GM19467 (cell line): ENCODE measurements around the gene GNAQ.

Experiments
- ATAC-seq: cut with Tn5 transposase; IDR thresholded peaks from one replicate; pipeline ENCODE4 v1.9.1; 2021; ENCODE audit warnings: mild to moderate bottlenecking, moderate library complexity; ENCODE audit not compliant: unreplicated experiment

GNAQ gene

DNA sequence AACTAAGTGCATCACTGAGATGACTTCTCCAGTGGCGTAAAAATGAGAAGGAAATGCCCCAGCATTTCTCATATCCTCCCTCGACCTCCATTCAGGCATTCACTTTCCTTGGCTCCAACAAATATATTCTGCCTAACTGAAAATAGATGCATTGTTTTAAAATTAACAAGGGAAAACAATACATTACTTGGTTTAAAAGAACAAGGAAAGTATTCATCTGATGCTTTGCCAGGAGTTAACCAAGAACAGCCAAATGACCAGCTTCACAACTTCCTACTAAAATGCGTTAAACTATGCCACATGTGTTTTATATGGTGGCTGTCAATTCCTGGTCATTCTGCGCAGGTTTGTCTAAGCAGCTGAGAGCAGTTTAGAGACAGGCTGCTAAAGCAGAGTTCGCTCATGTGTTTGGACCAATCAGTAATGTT, 121.4 kb downstream of the GNAQ start:
- no peak for ATAC-seq

DNA sequence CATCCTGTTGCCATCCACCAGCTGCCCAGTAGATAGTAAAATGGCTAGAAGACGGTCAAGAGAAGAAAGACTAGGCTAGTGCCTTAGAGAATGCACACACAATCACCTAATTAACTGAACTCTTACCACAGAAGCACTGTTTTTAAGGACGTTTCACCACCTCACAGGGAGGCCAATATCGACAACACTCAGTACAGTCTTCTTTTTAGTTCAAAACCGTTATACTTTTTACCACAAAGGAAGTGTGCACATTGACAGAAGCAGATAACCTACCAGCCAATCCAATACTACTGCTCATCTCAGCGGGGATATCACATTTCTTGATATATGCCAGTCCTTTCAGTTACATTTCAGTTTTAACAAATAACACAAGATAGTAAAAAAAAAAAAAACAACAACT, 122.3 kb downstream of the GNAQ start:
- ATAC-seq: no peak

DNA sequence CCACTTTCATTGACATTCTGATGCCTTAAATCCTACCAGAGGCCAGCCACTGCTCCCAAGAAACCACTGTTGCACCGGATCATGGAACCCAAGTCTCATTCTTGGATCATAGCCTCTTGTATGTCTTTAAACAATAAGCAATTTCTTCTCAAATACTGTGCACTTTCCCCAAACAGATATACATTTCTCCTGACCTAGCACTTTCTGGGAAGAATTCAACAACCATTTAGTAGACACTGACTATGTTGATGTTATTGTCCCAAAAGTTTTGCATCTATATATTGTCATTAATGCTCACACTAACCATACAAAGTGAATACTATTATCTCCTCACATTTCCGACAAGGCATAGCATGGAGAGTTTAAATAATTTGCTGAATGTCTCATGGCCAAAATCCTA, 123.3 kb downstream of the GNAQ start:
- no peak for ATAC-seq

- ATAC-seq: no peak
Measured at GRCh38 chr9:77907585-77907984, 124.0 kb downstream of the GNAQ start.

DNA sequence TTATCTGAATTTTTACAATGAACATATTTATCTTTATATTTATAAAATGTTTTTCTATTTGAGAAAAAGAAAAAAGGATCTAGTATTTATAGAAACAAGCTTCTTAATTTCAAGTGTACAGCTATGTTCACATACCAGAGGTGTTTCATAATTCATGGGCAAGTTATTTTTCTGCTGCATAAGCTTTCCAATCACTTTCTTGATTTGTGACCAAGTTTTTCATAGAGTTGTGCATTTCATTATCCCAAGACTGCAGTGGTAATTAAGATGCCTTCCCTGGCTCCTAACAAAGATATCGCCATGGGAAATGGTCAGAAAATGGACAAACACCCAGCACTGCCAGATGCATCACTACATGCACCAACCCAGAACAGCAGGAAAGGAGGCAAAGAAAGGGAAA, 124.6 kb downstream of the GNAQ start:
- no peak for ATAC-seq

DNA sequence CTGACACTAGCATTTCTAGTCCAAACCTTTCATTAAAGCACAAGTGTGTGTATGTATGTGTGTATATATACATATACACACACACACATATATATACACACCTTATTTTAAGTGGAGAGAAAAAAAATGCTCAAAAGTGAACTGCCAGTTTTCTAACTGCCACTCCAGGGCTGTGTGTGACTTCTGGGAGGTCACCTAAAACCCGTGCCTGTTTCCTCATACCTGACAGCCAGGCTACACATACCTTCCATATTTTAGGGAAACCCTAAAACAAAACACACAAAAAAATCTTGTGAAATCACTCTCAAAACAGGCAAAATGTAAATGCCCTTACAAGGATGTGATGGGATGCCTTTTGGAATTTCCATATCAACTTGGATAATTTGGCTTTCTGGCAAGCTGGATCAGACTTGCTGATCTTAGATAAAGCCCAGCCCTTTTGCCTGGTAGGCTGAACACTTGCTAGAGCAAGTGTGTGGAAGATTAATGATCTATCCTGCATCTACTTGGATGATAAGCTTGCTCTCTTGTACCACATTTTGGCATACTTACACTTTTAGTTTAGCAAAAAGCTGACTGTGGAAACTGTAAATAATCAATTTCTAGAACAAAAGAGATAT, 127.8 kb downstream of the GNAQ start:
- ATAC-seq: no peak

DNA sequence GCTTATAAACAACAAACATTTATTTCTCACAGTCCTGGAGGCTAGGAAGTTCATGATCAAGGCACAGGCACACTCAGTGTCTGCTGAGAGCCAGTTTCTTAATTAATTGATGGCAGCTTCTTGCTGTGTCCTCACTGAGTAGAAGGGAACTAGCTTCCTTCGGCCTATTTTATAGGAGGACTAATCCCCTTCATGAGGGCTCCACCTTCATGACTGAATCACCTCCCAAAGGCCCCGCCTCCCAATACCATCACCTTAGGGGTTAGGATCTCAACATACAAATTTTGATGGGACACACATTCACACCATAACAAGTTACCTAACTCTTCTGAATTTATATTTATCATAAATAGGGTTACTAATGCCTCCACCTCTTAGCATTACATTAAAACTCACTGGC, 129.8 kb downstream of the GNAQ start:
- ATAC-seq: no peak

DNA sequence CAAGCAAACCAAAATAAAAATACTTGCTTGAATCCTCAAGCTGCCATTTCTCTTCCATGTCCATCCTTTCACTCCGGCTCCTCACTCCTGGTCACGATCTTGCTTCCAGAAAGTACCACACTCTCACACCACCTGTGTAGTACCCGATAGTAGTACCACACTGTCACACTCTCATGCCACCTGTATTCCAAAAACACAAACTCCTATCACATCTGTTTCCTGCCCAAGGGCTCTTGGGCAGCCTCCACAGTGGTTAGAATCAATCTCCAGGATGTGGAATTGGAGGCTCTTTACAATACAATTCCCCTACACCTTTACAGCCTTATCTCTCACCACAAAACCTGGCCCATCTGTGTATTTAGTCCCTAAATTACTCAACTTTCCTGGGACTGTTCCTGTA, 130.6 kb downstream of the GNAQ start:
- ATAC-seq: no peak

- no peak for ATAC-seq
Measured at GRCh38 chr9:77899679-77900354, 131.8 kb downstream of the GNAQ start.

DNA sequence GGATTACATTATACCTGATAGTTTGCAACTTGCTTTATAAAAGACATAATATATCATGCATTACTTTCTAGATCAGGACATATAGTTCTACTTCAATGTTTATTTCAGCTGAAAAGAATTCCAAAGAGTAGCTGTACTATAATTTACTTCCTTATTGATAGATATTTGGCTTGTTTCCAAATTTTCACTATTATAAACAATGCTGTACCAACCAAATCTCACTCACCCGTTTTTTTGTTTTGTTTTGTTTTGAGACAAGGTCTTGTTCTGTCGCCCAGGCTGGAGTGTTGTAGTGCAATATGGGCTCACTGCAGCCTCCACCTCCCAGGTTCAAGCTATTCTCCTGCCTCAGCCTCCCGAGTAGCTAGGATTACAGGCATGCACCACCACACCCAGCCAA, 132.7 kb downstream of the GNAQ start:
- ATAC-seq: no peak

DNA sequence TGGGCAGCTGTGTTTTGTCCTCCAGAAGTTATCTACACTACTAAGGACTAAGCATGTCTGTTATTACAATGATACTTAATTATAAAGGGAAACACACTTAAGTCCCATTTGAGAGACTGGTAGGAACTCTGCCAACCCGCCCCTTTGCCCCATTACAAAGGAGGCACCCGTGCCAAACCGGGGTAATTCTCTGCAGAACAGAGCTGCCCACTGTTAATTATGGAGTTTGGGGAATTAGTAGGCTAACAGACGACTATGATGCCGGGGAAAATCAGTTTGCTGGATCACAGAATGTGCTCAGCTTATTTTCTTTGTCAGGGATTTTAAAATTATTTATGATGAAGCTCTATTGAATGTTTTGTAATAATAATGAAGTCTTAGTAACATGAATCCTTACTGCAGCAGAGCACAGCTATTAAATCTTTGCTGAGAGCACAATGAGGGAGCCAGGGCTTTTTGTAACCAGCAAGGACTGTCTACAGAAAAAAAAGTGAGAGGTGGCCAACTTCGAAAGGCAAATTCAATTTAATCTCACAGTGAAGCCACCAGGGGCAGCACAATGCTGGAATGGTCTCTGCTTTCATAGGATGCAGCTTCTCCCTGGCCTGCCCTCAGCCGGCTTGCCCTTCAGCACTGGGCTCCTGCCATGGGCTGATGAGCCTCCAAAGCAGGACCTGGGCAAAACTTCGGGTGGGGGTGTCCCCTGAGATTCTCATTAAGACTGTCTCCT, 134.5 kb downstream of the GNAQ start:
- ATAC-seq: no peak

GRCh38 chr9:77896269-77896937, 135.2 kb downstream of the GNAQ start:
- ATAC-seq: no peak

DNA sequence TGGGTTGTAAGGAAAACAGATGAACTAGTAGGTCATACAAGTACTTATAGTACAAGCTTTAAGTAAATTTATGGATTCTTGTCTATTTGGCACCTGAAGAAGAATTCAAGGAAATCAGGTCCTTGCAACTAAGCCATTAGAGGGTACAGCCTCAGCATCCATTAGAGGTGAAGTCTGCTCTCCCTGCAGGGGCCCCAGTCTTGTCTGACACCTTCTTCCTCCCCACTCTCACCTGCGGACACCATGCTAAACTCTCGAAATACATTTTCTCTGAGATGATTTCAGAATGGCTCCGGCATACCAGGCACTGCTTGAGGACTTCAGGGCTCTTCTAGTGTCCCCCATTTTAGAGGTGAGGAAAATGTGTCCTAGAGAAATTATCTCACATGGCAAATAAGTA, 137.9 kb downstream of the GNAQ start:
- no peak for ATAC-seq

DNA sequence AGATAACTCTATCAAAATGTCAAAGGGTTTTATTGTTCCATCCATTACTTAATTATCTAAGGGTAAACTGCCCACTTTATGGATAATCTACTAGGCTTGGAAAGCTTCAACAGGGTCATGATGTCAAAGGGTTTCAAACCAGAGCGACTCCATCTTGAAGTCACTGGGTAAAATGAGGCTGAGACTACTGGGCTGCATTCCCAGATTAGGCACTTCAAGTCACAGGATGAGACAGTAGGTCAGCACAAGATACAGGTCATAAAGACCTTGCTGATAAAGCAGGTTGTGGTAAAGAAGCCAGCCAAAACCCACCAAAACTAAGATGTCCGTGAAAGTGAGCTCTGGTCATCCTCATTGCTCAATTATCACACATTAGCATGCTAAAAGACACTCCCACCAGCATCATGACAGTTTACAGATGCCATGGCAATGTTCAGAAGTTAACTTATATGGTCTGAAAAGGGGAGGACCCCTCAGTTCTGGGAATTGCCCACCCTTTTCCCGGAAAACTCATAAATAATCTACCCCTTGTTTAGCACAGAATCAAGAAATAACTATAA, 138.6 kb downstream of the GNAQ start:
- ATAC-seq: no peak

DNA sequence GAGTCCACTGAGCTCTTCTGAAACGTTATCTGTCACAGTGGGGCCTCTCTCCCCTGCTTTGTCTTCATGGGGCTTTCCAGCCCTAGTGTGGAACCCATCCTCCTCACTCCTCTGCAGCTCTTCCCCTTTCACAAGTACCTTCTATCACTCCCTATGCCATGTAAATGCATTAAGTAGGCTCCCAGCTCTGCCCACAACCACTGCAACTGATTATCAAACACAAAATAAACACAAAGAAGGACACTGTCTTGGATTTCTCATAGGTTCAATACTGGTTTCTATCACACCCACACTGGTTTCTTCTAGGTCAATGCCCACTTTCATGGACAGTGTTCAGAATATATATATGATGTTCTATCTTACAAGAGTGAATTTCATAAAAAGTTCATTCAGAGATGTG, 139.4 kb downstream of the GNAQ start:
- no peak for ATAC-seq

DNA sequence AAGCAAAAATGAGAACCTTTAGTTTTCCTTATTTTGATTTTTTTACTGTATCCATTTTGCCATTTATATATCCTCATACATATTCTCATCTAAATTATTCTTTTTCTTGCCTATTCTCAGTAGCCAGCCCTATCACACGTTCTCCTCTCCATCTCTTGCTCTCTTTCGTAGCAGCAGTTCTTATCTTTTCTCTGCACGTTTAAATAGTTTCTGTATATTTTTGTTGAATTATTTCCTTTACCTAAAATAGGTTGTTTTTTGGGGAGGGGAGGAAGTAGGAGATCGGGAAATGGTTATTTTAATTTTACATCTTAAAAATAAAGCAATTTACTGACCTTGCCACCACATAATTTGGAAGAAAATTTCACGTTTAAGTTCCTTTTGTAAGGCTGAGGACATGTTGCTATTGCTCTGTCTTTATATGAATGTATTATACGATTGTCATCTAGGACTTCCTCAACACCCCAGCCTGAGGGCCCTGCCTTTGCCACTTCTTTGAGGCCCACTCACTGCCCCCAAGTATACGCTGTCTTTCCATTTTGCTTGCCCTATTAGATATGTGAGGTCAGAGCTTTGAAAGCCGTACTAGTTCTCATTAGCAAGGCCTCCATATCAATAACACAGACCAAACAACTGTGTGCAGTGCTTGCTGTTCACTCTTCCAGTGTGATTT, 140.3 kb downstream of the GNAQ start:
- ATAC-seq: no peak

DNA sequence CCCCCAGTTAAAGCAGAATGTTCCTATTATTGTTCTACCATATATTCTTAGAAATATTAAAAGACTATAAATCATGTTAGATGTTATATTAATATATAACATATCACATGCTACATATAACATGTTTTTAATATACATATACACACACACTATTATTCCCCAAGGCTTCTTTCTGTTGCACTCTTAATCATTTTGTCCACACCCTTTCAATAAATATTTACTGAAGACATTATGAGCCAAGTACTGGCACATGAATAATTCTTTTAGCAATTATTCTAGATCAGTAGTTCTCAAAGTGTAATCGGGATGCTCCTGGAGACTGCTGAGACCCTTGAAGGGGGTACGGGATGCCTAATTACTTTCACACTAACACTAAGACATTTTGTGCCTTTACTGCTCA, 143.9 kb downstream of the GNAQ start:
- ATAC-seq: no peak

DNA sequence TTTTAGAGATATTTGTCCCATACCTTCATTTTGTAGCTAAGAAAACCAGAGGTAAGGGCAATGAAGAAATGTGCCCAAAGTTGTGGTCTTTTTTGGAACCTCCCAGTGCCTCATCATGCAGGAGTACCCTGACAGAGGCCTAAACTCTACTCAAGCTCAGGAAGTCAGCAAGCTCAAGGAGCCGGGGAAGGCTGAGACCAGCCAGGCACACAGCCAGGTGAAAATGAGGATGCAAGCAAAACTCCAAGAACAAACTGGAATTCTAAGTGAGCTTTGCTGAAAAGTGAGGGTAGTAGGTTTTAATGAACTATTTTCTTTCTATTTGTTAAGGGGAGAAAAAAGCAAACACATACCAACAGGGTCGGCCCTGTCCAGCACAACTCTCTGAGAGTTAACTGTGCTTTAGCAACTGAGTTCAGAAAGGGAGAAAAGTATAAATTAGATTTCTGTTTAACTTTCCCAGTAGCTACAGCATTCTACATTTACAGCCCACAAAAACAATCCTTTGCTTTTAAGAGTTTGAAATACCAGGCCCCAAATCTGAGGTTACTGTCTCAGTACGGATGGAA, 146.4 kb downstream of the GNAQ start:
- no peak for ATAC-seq

- ATAC-seq: no peak
Measured at GRCh38 chr9:77883846-77884771, 147.5 kb downstream of the GNAQ start.
